ENCODE measurements around the gene CDKN1C.

CDKN1C gene

DNA sequence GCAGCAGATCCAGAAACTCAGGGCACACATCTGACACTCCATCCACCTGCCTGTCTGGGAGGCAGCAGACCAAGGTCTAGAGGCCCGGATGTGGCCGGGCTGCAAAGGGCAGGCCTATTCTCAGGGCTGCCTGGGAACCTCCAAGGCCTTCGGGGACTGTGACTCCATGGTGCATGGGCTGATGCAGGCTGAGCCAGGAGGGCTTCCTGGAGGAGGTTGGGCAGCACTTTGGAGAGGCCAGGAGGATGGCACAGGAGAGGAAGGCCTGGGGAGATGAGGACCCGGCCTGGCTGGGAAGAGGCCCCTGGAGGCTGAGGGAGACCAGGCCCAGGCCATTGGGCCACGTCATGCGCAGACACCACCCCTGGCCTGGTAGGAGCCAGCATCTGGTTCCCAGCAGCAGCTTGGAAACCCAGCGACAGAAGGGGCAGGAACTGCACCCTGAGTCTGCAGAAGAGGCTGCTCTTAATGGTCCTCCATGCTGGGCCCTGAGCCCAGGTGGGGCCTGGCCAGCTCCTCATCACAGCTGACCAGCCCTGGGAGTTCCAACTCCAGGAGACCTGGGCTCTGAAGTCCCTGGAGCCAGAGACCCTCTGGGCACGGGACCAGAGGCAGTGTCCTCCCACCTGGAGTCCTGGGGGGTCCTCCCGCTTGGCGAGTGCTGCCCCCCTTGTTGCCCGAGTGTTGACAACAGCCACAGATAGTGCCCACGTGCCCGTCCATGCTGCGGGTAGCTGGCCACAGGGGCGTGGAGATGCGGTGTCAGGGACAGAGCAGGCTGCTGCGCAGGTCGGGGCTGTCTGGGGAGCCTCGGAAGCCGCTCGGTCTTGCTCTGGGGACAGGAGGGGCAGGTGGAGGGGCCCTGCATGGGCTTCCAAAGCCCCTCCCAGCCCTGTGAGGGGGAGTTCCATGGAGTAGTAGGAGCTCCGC is 38.1 kb upstream of the CDKN1C start:
- DNase-seq (ENCODE audit: low spot score), result no peak

DNA sequence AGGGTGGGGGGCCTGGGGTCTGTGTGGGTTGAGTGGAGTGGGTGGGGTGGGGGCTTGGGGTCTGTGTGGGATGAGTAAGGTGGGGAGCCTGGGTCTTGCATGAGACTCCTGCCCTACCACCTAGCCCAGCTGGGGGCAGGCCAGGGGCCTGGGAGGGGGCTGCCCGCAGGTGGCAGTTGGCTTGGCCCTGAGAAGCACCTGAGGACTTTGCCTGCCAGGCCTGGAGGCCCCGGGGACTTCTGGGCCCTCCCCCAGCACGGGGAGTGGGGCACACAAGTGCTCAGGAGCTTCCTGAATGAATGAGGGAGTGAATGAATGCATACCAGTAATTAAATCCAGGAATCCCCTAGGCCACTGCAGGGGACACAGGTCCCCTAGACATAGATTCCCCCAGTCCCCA is 37.1 kb upstream of the CDKN1C start:
- DNase-seq (ENCODE audit: low spot score), result no peak

GRCh38 chr11:2921742-2922493 is 36.3 kb upstream of the CDKN1C start:
- no peak for DNase-seq (ENCODE audit: low spot score)

DNA sequence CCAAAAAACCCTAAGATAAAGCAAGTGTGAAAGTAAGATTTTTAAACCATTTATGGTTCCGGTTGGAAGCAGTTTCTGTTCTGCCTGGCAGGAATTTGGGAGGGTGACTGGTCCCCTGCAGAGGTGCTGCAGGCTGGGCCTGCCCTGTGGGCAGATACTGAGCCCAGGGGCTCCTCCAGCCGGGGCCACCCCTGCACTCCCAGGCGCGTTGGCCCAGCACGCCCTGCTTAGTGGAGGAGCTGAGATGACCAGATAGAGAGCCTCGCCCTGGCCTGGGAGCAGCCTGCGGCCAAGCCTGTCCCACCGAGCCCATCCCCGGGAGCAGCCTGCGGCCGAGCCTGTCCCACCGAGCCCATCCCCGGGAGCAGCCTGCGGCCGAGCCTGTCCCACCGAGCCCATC is 35.7 kb upstream of the CDKN1C start:
- DNase-seq (ENCODE audit: low spot score), result no peak

- no peak for DNase-seq (ENCODE audit: low spot score)
These were observed 34.8 kb upstream of the CDKN1C start for GRCh38 chr11:2920343-2920742.

DNA sequence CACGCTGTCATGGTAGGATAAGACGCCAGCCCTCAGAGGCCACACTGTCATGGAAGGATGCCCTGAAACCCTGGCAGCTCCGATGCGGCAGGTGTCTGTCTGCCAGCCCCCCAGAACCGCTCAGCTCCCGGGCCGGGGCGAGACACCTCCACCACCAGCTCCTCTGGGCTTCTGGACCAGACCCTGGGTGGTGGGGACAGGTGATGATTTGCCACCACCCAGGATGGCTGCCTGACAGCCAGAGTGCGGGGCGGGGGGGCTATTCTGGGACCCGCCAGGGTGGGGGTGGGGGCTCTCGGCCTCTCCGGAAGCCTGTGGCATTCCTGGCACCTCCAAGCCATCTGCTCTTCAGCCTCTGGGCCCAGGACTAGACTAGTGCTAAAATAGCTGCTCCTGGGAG is 34.3 kb upstream of the CDKN1C start:
- no peak for DNase-seq (ENCODE audit: low spot score)

- no peak for DNase-seq (ENCODE audit: low spot score)
These were observed 33.6 kb upstream of the CDKN1C start for GRCh38 chr11:2919188-2919587.

- DNase-seq (ENCODE audit: low spot score), result no peak
These were observed 32.4 kb upstream of the CDKN1C start for GRCh38 chr11:2917842-2918490.

- no peak for DNase-seq (ENCODE audit: low spot score)
These were observed 31.5 kb upstream of the CDKN1C start for GRCh38 chr11:2916892-2917645.

GRCh38 chr11:2916114-2916891 is 30.7 kb upstream of the CDKN1C start:
- DNase-seq (ENCODE audit: low spot score), result no peak

DNA sequence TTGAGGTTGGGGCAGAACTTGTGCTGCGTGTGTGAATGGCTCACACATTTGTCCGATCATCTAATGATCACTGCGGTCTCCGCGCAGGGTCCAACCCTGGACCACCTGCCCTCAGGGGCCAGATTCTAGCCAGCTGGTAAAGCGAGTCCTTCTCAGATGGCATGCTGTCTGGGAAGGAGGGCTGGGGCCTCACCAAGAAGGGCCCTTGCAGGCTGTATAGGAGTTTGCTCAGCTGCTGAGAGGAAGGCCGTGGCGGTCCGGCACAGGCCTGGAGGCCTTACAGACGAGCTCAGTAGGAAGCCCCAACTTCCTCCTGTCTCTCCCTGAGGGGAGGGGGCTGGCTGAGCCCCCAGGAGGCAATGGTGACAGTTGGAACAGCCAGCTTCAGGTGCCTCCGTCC is 29.9 kb upstream of the CDKN1C start:
- no peak for DNase-seq (ENCODE audit: low spot score)

GRCh38 chr11:2914455-2915195 is 29.1 kb upstream of the CDKN1C start:
- DNase-seq (ENCODE audit: low spot score), result no peak

DNA sequence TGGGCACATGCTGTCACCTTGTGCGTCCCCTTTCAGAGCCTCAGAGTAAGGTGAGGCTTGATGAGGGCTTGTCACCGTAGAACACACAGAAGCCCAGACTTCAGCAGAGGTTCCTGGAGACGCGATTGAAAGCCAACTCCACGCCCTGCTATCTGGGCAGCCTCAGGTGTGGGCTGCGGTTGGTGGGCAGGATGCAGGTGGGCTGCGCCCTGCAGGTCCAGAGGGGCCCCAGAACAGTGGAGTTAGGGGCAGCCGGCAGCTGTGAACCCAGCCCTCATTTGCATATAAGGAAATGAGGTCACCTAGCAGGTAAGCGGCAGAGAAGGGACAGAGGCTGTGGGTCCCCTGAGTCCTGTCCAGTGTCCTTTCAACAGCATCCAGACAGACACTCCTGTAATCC is 28.2 kb upstream of the CDKN1C start:
- DNase-seq (ENCODE audit: low spot score), result no peak

DNA sequence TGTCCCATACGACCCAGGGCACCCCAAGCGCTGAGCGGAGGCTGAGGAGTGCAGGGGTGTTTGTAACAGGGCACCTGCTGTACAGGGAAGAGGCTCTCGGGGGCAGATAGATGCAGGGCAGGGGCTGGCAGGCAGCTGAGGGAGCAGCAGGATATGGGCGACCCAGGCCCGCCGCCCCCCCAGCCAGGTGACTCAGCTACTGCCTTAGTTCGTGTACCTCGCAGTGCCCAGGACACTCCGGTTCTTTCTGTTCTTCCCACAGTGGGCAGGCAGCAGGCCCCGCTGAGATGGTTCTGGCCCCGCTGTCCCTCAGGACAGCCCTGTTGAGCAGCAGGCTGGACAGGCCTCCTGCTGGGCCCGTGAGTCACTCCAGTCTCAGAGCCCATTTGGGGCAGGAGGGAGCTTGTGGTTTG is 27.4 kb upstream of the CDKN1C start:
- DNase-seq (ENCODE audit: low spot score), result peak; percentile 73

DNA sequence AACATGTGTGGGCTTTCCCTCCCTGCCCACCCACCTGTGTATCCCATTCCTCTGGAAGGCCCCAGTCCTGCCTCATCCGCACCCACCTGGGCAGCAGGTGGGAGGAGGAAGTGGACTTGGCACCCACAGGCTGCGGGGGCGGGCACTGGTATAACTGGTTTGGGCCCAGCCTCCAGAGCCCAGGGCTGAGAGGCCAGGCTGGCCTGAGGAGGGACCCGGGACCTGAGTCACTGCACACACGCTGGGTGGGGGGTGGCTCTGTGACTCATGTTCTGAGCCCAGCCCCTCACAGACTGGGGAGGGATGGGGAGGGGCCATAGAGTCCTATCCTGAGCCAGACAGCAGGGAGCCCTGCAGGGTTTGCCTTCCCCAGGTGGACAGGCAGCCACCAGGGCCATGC is 26.9 kb upstream of the CDKN1C start:
- peak; percentile 88 for DNase-seq (ENCODE audit: low spot score)

GRCh38 chr11:2911785-2912391 is 26.3 kb upstream of the CDKN1C start:
- DNase-seq (ENCODE audit: low spot score), result no peak

DNA sequence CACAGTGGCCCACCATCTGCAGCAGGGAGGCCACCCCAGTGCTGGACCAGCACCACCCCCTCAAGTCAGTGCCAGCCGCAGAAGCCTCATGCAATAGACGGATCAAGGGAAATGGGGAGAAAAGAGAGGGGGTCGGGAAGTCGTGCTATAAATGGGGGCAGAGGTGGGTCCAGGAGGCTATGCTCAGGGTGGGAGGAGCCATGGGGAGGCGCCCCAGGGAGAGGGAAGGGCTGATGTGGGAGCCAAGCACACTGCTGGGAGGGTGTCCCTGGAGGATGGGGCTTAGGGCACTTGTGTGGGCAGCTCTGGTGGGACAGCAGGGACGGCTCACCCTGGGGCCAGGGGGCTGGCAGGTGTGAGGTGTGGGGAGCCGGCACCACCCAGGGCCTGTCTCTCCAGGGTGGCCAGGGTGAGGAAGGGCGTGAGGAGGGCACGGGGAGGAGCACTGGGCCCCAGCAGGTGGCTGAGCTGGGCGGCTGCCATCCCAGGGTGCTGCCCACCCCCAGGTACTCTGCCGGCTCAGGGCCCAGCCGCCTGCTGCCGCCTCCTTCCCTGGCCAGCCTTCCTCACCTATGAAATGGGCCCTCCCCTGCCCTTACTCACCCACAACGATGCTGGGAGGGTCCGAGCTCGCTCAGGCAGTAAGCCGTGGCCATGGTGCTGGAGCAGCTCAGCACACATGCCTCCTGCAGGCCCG is 25.7 kb upstream of the CDKN1C start:
- DNase-seq (ENCODE audit: low spot score), result no peak

GRCh38 chr11:2910401-2910955 is 24.9 kb upstream of the CDKN1C start:
- DNase-seq (ENCODE audit: low spot score), result no peak

Measured in AG20443 (cell line).